IMR-90 (cell line): ENCODE measurements around the gene MAU2. TPM values are rescaled to one million over a fixed set of nuclear protein-coding genes. Genes with fewer than 3 reads are reported as not detected.

ENCODE experiments used
- ATAC-seq: fragments of 200-7000 bp; cut with Tn5 transposase; 2 replicates; pipeline ENCODE4 v1.9.1; 2020; ENCODE audit warnings: low read depth, mild to moderate bottlenecking, moderate library complexity
- BruUV-seq: library from RNA; stranded (reverse); fragments of 400-500 nt; replicated peaks from 2 replicates; lab custom pipeline; 2021; lab: Mats Ljungman, UMichigan
- CTCF ChIA-PET: fragments of 300-600 bp; formaldehyde crosslinking; extraction: SDS; loops from one replicate; lab custom pipeline; 2021; ENCODE audit warnings: antibody characterized with exemption; lab: Yijun Ruan, JAX
- POLR2A ChIA-PET: fragments of 300-600 bp; sonication (Branson Sonifier 250); formaldehyde crosslinking; loops from one replicate; lab custom pipeline; 2022; ENCODE audit warnings: antibody characterized with exemption; ENCODE audit not compliant: unreplicated experiment; lab: Charles Lee
- DNase-seq: peaks from one replicate; pipeline ENCODE4 v3.0.0; 2013
- H2AFZ ChIP-seq: replicated peaks from 2 replicates; pipeline ENCODE3; 2013; ENCODE audit warnings: low read length, mild to moderate bottlenecking; ENCODE audit not compliant: poor library complexity
- H2AK5ac ChIP-seq: 2 replicates; pipeline ENCODE4 v1.6.1; 2013; ENCODE audit warnings: low read depth, low read length, inconsistent platforms
- H2AK9ac ChIP-seq: replicated peaks from 2 replicates; pipeline ENCODE3; 2013; ENCODE audit warnings: mild to moderate bottlenecking, low read depth, low read length, moderate library complexity; ENCODE audit not compliant: poor library complexity
- H2BK120ac ChIP-seq: 2 replicates; pipeline ENCODE4 v1.6.1; 2013; ENCODE audit warnings: low read depth, low read length, inconsistent platforms
- H2BK15ac ChIP-seq: 3 replicates; pipeline ENCODE4 v1.6.1; 2013; ENCODE audit warnings: low read depth, low read length, inconsistent platforms
- H2BK20ac ChIP-seq: 2 replicates; pipeline ENCODE4 v1.6.1; 2013; ENCODE audit warnings: low read depth, mild to moderate bottlenecking, inconsistent platforms, low read length, moderate library complexity
- H2BK5ac ChIP-seq: 2 replicates; pipeline ENCODE4 v1.6.1; 2013; ENCODE audit warnings: mild to moderate bottlenecking, low read depth, low read length, inconsistent platforms; ENCODE audit not compliant: poor library complexity, severe bottlenecking
- H3K14ac ChIP-seq: replicated peaks from 2 replicates; pipeline ENCODE4 v1.6.1; 2013; ENCODE audit warnings: low read depth, low read length, inconsistent platforms
- H3K18ac ChIP-seq: 2 replicates; pipeline ENCODE4 v1.6.1; 2013; ENCODE audit warnings: low read depth, low read length, control low read depth
- H3K23ac ChIP-seq: 2 replicates; pipeline ENCODE4 v1.6.1; 2013; ENCODE audit warnings: low read depth, low read length, inconsistent platforms
- H3K27ac ChIP-seq: 2 replicates; pipeline ENCODE4 v1.5.1; 2013; ENCODE audit warnings: mild to moderate bottlenecking, control low read depth, low read length; ENCODE audit not compliant: insufficient read depth
- H3K27me3 ChIP-seq: 2 replicates; pipeline ENCODE4 v1.6.1; 2013; ENCODE audit warnings: low read length; ENCODE audit not compliant: control insufficient read depth, insufficient read depth
- H3K36me3 ChIP-seq: 2 replicates; pipeline ENCODE4 v1.6.1; 2013; ENCODE audit warnings: low read length, mixed read lengths; ENCODE audit not compliant: control insufficient read depth, insufficient read depth
- H3K4ac ChIP-seq: 2 replicates; pipeline ENCODE4 v1.6.1; 2013; ENCODE audit warnings: low read depth, low read length, inconsistent platforms
- H3K4me1 ChIP-seq: 2 replicates; pipeline ENCODE4 v1.6.1; 2013; ENCODE audit warnings: low read length, mixed read lengths; ENCODE audit not compliant: control insufficient read depth, insufficient read depth
- H3K4me2 ChIP-seq: 2 replicates; pipeline ENCODE4 v1.6.1; 2013; ENCODE audit warnings: low read depth, mild to moderate bottlenecking, control low read depth, low read length, moderate library complexity
- H3K4me3 ChIP-seq: 2 replicates; pipeline ENCODE4 v1.5.1; 2013; ENCODE audit warnings: low read depth, mild to moderate bottlenecking, control low read depth, low read length, moderate library complexity; ENCODE audit not compliant: insufficient read depth
- H3K56ac ChIP-seq: 2 replicates; pipeline ENCODE4 v1.6.1; 2013; ENCODE audit warnings: low read length, inconsistent platforms; ENCODE audit not compliant: insufficient read depth; ENCODE audit errors: extremely low read depth
- H3K79me1 ChIP-seq, 2 experiments: 2 replicates each; pipeline ENCODE4 v1.6.1; 2013; ENCODE audit warnings: low read length in 2 of 2, inconsistent platforms in 1 of 2, low read depth in 1 of 2
- H3K9ac ChIP-seq: 2 replicates; pipeline ENCODE4 v1.6.1; 2013; ENCODE audit warnings: low read depth, low read length, control low read depth
- H3K9me1 ChIP-seq: 2 replicates; pipeline ENCODE4 v1.6.1; 2013; ENCODE audit warnings: low read length, inconsistent platforms; ENCODE audit not compliant: insufficient read depth
- H3K9me3 ChIP-seq: 2 replicates; pipeline ENCODE4 v1.6.1; 2013; ENCODE audit warnings: low read length; ENCODE audit not compliant: control insufficient read depth, insufficient read depth
- H4K20me1 ChIP-seq: 2 replicates; pipeline ENCODE4 v1.6.1; 2013; ENCODE audit warnings: low read length, inconsistent platforms; ENCODE audit not compliant: insufficient read depth
- H4K5ac ChIP-seq: 2 replicates; pipeline ENCODE4 v1.6.1; 2013; ENCODE audit warnings: mild to moderate bottlenecking, low read depth, low read length, control low read depth
- H4K8ac ChIP-seq, 2 experiments: 2 replicates each; pipeline ENCODE4 v1.6.1; 2013; ENCODE audit warnings: low read depth in 2 of 2, low read length in 2 of 2, control low read depth in 1 of 2, inconsistent platforms in 1 of 2
- H4K91ac ChIP-seq: 2 replicates; pipeline ENCODE4 v1.6.1; 2013; ENCODE audit warnings: low read depth, low read length, inconsistent platforms; ENCODE audit not compliant: insufficient read depth
- BHLHE40 ChIP-seq: fragments of 150-350 bp; IDR thresholded peaks from 2 replicates; pipeline ENCODE4 v1.6.1; 2016; ENCODE audit warnings: mild to moderate bottlenecking, low read depth, low read length
- MAFK ChIP-seq: IDR thresholded peaks from 2 replicates; pipeline ENCODE4 v1.6.1; 2012; ENCODE audit warnings: low read depth, low read length, improper control_type of control experiment
- MAZ ChIP-seq: IDR thresholded peaks from 2 replicates; pipeline ENCODE4 v1.6.1; 2012; ENCODE audit warnings: low read depth, mild to moderate bottlenecking, low read length, improper control_type of control experiment, moderate library complexity, borderline replicate concordance
- NFE2L2 ChIP-seq: fragments of 150-350 bp; IDR thresholded peaks from 2 replicates; pipeline ENCODE4 v1.6.1; 2016; ENCODE audit warnings: low read depth, mild to moderate bottlenecking, low read length
- POLR2A ChIP-seq: IDR thresholded peaks from 2 replicates; pipeline ENCODE4 v1.6.1; 2012; ENCODE audit warnings: mild to moderate bottlenecking, low read depth, low read length
- RAD21 ChIP-seq: IDR thresholded peaks from 2 replicates; pipeline ENCODE4 v1.6.1; 2012; ENCODE audit warnings: low read length, improper control_type of control experiment
- RCOR1 ChIP-seq: IDR thresholded peaks from 2 replicates; pipeline ENCODE4 v1.6.1; 2012; ENCODE audit warnings: mild to moderate bottlenecking, low read length, improper control_type of control experiment; ENCODE audit not compliant: insufficient replicate concordance
- RFX5 ChIP-seq: IDR thresholded peaks from 2 replicates; pipeline ENCODE4 v1.8.0; 2012; ENCODE audit warnings: low read depth, mild to moderate bottlenecking, low read length, moderate library complexity
- WGBS, 2 experiments: methylation state at CpG; one replicate each; pipeline versions ENCODE4 v1.1.5 to v1.1.7; 2013; ENCODE audit warnings: missing lambda C conversion rate in 2 of 2; ENCODE audit not compliant: insufficient read length in 1 of 2; ENCODE audit errors: extremely low coverage in 2 of 2; 5-methylcytosine and 5-hydroxymethylcytosine counted together
- dilution Hi-C: fragments of 300-500 bp; cut with HindIII; formaldehyde crosslinking; loops from one replicate; pipeline ENCODE4 v1.14.3; 2018; ENCODE audit warnings: low sequenced_read_pairs; ENCODE audit not compliant: unreplicated experiment
- in situ Hi-C: fragments of 300-500 bp; cut with MboI; formaldehyde crosslinking; loops from 3 replicates; pipeline ENCODE4 v1.14.3; 2019; ENCODE audit warnings: low sequenced_read_pairs, inconsistent platforms, mixed read lengths
- intact Hi-C: fragments of 100-400 bp; cut with micrococcal nuclease; formaldehyde crosslinking; loops from 2 replicates; pipeline ENCODE4 v1.10.0; 2022
- polyA plus RNA-seq, 3 experiments: library from polyadenylated mRNA; depleted of rRNA; stranded (reverse); fragments of >200 nt; gene quantifications; 2 replicates each; pipeline ENCODE4 v1.2.3, GENCODE V29; 2012; ENCODE audit warnings: low replicate concordance in 1 of 3
- total RNA-seq: library from RNA; depleted of rRNA; stranded (reverse); fragments of >200 nt; gene quantifications from 2 replicates; pipeline ENCODE4 v1.2.3, GENCODE V29; 2012

MAU2 gene
- total and polyA plus RNA-seq, 2 of the 4 experiments (the other 2 are of a cell fraction) = 24.6 to 31.1 TPM

DNA sequence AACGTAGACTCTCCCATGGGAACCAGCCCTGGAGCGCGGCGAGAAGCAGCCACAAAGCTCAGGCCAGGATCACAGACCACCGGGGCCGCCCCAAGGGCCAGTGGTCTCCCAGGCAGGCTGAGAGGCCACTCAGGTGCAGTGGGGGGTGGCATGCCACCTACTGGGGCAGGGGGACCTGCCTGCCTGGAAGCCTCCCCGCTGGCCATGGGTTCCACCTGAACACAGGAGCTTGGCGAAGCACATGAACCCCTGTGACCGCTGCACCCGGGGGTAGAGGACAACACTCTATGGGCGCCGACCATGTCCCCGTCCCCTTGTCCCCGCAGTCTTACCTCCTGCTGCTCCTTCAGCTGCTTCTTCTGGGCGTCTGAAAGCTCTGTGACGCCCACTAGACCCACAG, 40.8 kb upstream of the MAU2 start:
- H2AK9ac ChIP-seq = no peak overlapping the region
- H4K5ac ChIP-seq = no peak overlapping the region
- H3K23ac ChIP-seq = no peak overlapping the region
- in situ Hi-C loops = no loop called here
- intact Hi-C loops = no loop called here
- H3K36me3 ChIP-seq = peaks cover 60% of the 10 kb centered on the region
- H3K27ac ChIP-seq = no peak overlapping the region
- no peak overlapping the region for H2BK5ac ChIP-seq
- no peaks in the 10 kb centered on the region for H3K9me3 ChIP-seq
- no peak overlapping the region for H2BK15ac ChIP-seq
- no peaks in the 10 kb centered on the region for H3K9me1 ChIP-seq
- no peaks in the 10 kb centered on the region for H3K79me1 ChIP-seq
- no peak overlapping the region for H3K56ac ChIP-seq
- H2BK20ac ChIP-seq = no peak overlapping the region
- no peak overlapping the region for H3K4me2 ChIP-seq
- no peak overlapping the region for H4K91ac ChIP-seq
- H3K14ac ChIP-seq = no peak overlapping the region
- POLR2A ChIA-PET = no interaction called here
- no peaks in the 10 kb centered on the region for H4K20me1 ChIP-seq
- no peak for DNase-seq
- H3K9ac ChIP-seq = no peak overlapping the region
- no peak overlapping the region for H3K4me3 ChIP-seq
- no peak for ATAC-seq
- CTCF ChIA-PET = no interaction called here
- H2AK5ac ChIP-seq = no peak overlapping the region
- H3K4ac ChIP-seq = no peak overlapping the region
- no peak overlapping the region for H2BK120ac ChIP-seq
- dilution Hi-C loops = no loop called here
- H3K27me3 ChIP-seq = no peaks in the 10 kb centered on the region
- no TSS peak for BruUV-seq
- H4K8ac ChIP-seq = no peak overlapping the region
- H2AFZ ChIP-seq = no peak overlapping the region
- H3K4me1 ChIP-seq = peaks cover 2% of the 10 kb centered on the region; the same call in 1 of the 2 replicates
- 90% methylated on average over 5 of the region's 16 CpGs; no CpG with 5 or more reads in 1 of the 2 experiments for WGBS, 2 experiments
- TF ChIP-seq RFX5 = no peak
- no peak for TF ChIP-seq MAZ
- no peak for TF ChIP-seq NFE2L2
- no peak for TF ChIP-seq MAFK
- TF ChIP-seq BHLHE40 = no peak
- no peak for TF ChIP-seq RAD21
- no peak for TF ChIP-seq RCOR1
- no peak for TF ChIP-seq POLR2A
- no peak overlapping the region for H3K18ac ChIP-seq
